RPMI8226 (cell line): ENCODE results near the gene TNIP1.

ENCODE experiments used
- DNase-seq: peaks from one replicate; pipeline ENCODE4 v3.0.0-alpha.2; 2015

Gene TNIP1

GRCh38 chr5:151038801-151039238 lies 42.0 kb downstream of the TNIP1 start:
- no peak for DNase-seq

GRCh38 chr5:151038412-151038745 lies 42.5 kb downstream of the TNIP1 start:
- DNase-seq, result no peak

GRCh38 chr5:151037561-151038411 lies 43.0 kb downstream of the TNIP1 start:
- DNase-seq, result no peak

DNA sequence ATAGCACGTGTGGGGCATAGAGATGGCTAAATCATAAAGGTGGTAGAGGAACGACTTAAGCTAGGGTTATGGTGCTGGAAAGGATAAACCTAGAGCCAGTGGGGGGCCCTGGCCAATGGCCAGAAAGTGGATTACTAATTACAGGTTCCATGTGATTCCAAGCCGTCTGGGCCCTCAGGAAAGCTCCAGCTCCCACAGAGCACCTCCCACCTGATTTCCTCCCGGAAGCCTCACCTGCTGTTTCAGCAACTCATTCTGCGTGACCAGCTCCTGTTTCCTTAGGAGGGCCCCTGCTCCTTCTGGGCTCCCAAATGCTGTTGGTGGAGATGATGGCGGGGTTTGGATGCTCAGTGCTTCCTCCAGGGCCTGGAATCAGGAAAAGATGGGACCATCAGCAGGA lies 44.3 kb downstream of the TNIP1 start:
- DNase-seq, result no peak

GRCh38 chr5:151034422-151035379 lies 46.1 kb downstream of the TNIP1 start:
- no peak for DNase-seq

DNA sequence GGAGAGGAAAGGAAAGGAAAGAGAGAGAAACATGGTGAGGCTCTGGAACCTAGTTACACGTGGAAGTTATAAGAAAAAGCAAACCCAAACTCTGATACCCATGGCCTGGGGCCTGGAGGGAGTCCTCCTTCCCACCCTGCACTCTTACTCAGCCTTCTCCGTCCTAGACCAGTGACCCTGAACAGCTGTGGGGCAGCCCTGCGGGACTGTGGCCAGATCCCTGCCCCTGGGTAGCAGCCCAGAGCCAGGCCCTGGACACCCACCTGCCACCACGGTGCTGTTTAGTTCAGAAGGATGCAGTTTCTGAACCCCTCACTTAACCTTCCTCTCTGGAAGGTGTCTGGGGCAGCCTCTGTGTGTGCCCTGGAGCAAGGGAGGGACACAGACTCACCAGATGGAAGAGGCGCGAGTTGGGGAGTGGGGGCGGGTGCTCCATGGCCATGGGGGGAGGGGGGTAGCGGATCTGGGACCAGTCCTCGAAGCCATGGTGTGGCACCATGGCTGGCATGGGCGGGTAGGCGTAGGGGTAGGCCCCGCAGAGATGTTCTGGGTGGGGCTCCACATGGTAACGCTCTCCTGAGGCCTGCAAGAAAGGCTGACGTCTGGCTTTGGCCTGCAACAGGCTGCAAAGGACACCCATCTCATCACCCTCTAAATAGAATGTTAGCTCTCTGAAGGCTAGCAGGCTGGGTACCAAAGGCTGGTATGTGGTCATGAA lies 47.5 kb downstream of the TNIP1 start:
- no peak for DNase-seq

GRCh38 chr5:151031554-151031953 lies 49.3 kb downstream of the TNIP1 start:
- DNase-seq, result no peak

- DNase-seq, result no peak
These were observed 50.5 kb downstream of the TNIP1 start for GRCh38 chr5:151030379-151030778.

DNA sequence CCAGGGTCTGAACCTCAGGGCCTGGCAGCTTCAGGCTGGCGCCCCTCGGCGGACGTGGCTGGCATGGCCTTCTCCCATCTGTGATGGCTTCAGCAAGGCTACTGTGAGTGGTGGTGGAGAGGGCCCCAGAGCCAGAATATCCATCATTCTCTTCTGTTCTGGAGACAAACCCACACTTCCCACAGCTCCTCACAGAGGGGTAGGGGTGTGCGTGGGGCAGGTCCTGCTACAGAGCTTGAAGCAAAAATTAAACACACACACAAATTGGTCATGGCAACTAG lies 50.8 kb downstream of the TNIP1 start:
- DNase-seq, result no peak

DNA sequence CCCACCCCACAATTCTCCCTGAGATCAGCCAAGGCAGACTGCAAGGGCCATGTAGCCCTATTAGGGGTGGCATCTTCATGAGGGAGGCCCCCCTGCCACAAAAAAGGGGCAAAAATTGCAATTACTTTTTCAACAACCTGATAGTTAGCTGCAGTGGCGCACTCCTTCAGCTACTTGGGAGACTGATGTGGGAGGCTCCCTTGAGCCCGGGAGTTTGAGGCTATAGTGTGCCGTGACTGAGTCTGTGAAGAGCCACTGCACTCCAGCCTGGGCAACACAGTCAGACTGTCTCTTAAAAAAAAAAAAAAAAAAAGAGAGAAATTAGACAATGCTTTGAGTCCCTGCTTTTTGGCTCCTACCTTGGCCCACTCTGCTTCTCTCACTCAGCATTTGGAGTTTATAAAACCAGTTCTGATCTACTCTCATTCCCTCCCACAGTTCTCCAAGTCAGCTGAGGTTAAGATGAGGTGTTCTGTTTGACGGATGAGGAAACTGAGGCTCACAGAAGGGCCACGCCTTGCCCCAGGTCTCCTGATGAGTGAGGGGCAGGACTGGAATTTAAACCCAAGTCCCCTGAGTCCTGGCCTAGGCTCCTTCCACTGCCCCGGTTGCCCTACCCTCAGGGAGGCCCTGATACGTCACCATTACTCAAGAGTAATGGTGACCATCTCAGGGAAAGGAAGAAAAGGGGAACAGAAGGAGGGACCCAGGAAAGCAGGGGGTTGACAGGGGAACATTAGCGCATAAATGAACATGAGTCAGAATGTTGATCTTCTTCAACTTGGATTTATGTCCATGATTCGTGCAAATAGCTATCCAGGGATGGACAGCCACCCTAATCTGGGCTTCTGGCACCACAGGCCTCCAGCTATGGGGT lies 51.4 kb downstream of the TNIP1 start:
- no peak for DNase-seq

GRCh38 chr5:151028717-151029116 lies 52.1 kb downstream of the TNIP1 start:
- DNase-seq, result no peak

- no peak for DNase-seq
These were observed 52.8 kb downstream of the TNIP1 start for GRCh38 chr5:151027961-151028479.

- DNase-seq, result no peak
These were observed 54.2 kb downstream of the TNIP1 start for GRCh38 chr5:151026679-151027078.

- DNase-seq, result no peak
These were observed 54.7 kb downstream of the TNIP1 start for GRCh38 chr5:151026088-151026487.

- DNase-seq, result no peak
These were observed 55.6 kb downstream of the TNIP1 start for GRCh38 chr5:151025250-151025606.

GRCh38 chr5:151024440-151025249 lies 56.2 kb downstream of the TNIP1 start:
- DNase-seq, result no peak

DNA sequence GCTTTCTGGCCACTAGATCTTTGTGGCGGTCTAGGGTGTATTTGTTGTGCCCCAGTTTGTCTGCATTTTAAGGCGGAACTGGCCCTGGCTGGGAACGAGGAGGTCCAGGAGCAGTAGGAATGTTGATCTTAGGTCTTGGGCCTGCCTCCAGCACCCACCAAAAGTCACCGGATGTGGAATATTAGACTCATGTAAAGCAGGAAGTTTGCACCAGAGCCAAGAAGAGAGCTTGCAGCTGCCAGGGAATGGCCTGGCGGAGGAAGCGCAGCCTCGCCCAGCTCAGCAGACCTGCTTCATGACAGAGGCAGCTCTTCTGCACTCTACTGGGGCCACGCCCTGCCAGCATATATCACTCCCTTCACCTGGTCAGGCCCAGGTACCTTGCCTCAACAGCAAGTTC lies 57.2 kb downstream of the TNIP1 start:
- DNase-seq, result no peak

GRCh38 chr5:151023047-151023615 lies 57.7 kb downstream of the TNIP1 start:
- no peak for DNase-seq

DNA sequence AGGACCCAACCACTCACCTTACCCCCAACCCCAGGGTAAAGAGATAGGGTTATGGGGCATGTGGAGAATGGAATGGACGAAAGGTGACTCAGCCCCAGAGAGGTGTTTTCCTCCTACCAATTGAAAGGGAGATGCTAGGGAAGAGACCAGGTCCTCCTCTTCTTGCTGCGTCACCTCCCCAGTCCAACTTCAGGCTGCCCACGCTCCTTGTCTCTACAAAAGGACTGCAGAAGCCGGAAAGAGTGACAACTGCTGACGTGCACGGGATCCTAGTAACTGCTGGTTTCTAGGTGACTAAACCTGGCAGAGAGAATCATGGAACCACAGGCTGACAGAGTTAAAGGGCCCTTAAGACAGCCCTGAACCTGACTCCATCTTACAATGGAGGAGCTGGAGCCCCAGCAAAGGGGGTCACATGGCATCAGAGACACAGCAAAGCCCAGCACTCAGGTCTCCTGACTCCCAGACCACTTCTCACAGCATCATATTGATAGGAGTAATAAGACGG lies 58.3 kb downstream of the TNIP1 start:
- no peak for DNase-seq

DNA sequence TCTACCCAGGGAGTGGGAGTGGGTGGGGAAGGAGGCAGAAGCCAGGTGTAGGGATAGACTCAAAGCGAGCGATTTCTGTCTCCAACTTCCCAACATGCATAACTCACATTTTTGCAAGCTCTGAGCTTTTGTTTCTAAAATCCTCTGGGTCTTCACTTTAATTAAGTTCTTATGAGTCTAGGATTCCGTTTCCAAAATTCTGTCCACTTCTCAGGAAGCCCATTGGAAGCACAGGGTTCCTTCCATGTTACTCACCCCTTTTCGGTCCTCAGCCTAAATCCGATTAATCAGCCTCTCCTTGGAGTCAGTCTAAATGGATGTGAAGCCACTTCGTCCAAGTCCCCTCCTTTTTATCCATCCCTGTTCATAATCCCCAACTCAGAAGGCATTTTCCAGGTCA lies 59.1 kb downstream of the TNIP1 start:
- no peak for DNase-seq
